ENCODE results near the gene FRS3.

The FRS3 gene

DNA sequence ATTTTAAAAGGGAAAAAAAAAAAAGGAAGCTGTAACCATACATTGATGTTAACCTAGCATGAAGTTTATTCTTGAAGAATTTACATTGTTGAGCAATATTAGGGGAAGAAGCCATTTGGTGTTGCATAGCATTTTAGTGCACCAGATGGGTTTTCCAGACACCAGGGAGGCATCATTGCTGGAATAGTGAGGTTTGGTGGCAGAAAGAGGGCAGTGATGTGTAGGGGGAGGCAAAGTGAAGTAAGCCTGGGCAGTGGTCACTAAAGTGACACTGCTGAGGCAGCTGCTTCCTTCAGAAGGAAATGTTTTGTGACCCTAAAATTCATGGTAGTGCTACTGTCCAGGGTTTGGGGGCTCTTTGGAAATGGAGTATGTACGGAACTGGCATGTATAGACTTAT, 10.3 kb upstream of the FRS3 start:
- no peak for DNase-seq

DNA sequence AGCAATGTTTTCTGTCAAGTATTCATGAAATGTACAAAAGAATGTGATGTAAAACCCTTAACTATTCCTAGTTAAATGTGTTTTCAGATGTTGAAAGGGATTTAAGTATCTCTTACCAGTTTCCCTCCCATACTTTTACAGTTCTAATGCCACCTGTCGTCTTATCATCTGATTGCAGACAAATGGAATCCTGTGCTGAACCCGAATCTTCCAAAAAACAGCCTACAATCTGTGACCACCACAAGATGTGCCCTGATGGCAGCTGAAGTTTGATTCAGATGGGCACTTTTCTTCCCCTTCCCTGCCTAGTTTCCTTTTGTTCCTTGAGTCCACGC, 9.7 kb upstream of the FRS3 start:
- no peak for DNase-seq

DNA sequence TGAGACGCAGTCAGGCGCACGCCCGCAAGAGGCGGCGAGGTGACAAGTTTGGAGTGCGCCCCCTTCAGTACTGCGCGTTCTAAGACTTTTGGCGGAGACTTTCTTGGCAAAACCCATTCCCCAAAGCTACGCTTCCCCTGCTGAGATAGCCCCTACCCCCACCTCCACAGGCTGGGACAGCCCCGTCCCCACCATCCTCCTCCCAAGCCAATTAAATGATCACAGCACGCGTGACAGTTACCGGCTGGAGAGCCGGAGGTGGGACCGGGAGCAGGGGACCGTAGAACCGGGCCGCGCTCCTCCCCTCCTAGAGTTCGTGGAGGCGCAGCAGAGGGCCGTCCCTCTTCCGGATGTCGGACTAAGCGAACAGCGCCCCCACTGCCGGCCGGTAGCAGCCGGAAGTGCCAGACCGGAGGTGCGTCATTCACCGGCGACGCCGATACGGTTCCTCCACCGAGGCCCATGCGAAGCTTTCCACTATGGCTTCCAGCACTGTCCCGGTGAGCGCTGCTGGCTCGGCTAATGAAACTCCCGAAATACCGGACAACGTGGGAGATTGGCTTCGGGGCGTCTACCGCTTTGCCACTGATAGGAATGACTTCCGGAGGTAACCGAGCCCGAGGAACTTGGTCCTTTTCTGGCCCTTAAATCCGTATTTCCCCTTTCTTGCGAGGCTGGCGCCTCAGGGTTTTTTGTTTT, 7.7 kb upstream of the FRS3 start, which contains the start of gene TOMM6:
TOMM6 (plus strand) TSS at position 476 of the 699 bp plus-strand sequence; CDS start at position 480, 4 bp downstream.
- peak; percentile 89 to 90 for DNase-seq

DNA sequence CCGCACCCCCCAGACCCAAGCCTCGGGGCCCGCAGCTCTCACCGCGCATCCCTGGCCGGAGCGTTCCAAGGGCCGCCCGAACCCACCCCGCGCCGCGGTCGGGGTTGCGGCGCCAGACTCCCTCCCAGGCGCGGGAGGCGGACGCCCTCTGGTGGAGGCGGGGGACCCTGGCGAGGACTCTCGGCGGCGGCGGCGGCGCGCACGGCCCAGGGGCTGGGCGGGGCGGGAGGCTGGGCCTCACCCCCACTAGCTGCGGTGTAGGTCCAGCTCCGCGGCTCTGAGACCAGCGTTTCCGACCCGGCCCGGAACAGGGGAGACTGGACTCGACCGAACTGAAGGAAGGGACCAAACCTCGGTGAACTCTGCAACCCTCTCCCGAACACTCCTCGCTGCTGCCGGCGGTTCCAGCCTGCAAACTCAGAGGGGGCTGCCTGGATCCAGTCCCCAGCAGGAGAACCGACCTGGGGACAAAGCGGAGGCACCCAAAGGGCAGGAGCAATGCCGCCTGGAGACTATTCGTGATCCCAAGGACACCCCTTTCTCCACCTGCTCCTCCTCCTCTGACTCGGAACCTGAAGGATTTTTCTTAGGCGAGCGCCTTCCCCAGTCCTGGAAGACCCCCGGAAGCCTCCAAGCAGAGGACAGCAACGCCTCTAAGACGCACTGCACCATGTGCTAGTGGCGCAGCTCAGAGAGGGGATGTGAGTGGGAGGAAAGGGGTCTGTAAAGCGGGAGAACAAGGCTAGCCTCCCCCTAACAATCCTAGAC, 6.9 kb upstream of the FRS3 start:
- DNase-seq, result peak; percentile 11 to 60

DNA sequence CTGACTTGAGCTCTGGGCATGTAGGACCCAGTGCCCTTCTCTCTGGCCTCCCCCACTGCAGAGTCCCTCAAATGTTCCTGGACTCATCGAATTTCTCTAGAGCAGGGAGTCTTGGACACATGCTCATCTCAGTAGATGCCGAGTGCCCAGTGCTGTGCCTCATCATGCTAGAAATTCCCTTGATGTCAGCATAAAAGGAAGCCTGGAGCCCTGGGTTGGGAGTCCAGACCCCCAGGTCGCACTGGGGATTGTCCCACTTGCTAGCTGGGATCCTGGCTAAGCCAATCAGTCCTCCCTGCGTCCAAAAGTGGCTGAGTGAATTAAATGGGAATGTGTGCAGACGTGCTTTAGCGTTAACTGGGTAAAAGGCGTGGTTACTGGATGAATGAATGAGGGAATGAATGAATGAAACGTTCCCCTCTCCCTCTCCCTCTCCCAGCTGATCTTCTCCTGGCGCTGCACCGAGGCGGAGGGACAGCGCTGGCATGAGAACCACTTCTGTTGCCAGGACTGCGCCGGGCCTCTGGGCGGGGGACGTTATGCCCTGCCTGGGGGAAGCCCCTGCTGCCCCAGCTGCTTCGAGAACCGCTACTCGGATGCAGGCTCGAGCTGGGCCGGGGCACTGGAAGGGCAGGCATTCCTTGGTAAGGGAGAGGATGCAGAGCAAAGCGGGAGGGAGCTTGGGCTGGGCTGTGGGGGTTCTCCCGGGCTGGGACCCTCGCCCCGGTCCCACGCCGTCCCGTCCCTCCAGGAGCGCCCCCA, 6.2 kb upstream of the FRS3 start:
- no peak for DNase-seq

DNA sequence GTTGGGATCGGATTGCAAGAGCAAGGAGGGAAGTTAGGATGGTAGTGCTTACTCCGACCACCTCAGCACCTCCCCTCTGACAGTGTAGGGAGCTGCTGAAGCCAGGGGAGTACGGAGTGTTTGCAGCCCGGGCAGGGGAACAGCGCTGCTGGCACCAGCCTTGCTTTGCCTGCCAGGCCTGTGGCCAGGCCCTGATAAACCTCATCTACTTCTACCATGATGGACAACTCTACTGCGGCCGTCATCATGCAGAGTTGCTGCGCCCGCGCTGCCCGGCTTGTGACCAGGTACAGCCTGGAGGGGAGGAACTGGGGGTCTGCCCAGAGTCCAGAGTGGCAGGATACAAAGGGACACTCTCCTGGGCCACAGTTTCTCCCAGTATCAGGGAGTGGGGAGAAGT, 5.6 kb upstream of the FRS3 start:
- no peak for DNase-seq

DNA sequence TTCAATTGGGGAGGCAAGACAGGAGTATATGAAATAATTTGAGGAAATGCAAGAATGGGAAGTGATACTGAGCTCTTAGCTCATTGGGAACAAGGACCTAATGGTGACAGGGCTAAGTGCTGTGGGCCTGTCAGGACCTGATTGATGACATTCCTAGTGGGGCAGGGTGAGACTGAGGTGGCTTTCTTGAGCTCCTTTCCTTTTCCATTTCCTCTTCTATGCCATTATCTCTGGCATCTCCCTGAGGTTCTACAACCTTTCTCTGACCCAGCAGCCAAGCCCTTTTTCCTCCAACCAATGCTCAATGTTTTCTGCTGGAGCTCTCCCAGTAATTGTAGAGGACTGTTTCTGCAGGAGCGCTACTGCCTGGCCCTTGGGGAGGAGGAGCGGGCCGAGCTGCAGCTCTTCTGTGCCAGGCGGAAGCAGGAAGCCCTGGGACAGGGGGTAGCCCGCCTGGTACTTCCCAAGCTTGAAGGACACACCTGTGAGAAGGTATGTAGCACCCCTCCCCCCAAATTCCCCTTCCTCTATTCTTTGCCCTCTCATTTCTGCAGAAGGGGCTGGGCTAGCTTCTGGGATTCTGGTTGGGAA, 5.0 kb upstream of the FRS3 start:
- no peak for DNase-seq

DNA sequence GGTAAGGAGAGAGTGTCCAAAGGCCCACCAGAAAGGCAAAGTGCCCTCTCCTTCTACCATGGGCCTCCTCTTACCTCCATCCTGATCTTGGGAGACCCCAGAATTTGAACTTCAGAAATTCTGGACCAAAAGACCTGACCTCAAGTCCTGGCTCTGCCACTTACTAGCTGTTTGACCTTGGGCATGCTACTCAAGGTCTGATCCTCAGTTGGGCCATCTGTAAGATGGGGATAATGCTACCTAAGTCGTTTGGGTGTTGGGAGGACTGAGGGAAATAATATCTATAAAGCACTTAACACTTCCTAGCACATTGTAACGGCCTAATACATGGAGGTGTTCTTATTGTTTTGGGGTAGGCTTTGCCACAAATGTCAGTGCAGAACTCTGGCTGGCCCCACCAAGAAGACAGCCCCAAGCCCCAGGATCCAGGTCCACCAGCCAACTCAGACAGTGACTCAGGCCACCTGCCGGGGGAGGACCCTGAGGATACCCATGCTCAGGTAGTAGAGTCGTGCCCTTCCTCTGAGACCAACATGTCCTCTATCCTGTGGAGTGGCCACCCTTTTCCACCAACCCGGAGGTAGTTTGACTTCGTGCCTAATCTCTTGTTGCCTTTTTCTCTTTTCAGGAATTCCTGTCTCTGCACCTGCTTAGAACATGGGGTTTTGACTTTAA, 3.5 kb upstream of the FRS3 start:
- no peak for DNase-seq

DNA sequence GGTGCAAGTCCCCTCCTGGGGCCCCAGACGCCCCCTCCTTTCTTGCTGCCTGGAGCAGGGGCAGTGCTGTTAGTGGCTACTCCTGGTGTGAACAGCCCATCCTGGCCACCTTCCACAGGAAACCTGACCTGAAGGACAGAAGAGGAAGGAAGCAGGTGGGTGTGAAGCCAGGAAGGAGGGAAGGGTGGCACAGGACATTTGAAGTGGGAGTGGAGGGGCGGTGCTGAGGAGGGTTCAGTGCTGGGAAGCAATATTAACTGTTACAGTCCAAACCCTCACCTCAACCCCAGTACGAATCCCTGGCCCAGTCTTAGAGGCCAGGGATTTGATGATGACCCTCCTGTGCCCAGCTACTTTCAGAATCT, 1.6 kb upstream of the FRS3 start:
- DNase-seq, result no peak

DNA sequence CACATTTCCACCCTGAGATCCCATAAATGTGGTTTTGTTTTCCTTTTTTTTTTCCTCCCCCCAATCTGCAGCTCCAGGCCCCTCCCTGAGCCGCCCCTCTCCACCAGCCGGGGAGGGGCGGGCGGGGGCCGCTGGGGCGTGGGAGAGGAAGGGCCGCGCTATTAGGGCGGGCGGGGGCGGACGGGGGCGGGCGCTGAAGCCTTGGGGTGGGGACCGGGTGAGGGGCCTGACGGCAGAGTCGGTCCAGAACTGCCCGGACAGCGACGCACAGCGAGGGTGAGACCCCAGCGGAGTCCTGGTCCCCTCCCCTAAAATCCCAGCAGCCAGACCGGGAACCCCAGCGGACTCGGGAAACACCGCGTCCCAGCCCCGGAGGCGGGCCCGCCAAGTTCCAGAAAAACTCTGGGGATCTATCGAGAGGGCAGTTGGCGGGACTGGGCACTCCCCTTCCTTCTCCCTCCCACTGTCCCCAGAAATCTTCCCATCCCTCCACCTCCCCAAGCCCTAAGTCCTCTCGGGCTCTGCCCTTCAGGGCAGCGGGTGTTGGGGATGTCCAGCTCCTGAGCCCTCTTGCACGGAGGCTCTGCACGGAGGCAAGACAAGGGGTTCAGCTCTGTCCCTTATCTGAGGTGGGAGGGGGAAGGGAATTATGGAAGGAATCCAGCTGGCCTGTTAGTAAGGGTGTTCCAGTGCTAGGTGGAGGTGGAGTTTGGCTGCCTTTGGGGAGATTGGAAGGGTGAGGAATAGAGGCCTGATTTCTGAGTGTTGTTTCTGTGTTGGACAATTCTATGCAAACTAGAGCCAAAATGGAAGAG, 1.1 kb upstream of the FRS3 start, which contains the start of gene PRICKLE4:
PRICKLE4 (plus strand) TSS at position 232 of the 815 bp plus-strand sequence. CDS start 2,692 bp downstream, outside the sequence.
- no peak for DNase-seq

DNA sequence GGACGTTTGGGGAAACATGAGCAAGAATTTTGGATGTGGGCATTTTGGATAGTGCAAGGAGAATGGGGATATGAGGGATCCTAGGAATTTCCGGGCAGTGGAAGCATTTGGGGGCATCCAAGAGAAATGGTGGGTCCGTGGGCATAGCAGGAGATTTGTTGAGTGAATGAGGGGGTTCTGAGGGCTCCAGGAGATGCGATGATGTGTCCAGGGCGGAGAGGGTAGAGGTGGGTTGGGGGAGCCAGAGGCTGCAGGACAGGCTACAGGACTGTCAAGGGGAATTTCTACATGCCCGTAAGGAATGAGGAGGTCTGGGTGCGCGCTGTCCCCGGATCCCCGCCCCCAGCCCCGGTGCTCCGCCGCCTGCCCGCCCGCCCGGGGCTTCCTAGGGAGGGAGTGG, 364 bp downstream of the FRS3 start:
- DNase-seq, result no peak

DNA sequence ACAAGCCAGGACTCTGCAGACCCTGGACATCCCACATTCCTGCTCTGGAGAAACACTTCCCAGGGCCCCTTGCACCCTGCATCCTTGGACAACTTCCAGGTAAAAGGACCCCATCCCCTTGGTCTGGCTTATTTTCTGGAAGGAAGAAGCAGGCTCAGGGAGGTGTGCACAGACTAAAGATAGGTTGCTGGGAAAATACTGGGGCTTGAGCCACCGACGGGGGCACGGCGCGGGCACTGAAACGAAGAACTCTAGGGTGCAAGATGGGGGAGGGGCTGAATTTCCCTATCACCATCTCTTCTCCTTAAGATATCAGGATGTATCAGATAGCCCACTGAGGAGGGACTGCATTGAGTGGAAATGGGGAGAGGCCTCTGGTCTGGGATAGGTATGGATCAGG, 805 bp downstream of the FRS3 start:
- no peak for DNase-seq

DNA sequence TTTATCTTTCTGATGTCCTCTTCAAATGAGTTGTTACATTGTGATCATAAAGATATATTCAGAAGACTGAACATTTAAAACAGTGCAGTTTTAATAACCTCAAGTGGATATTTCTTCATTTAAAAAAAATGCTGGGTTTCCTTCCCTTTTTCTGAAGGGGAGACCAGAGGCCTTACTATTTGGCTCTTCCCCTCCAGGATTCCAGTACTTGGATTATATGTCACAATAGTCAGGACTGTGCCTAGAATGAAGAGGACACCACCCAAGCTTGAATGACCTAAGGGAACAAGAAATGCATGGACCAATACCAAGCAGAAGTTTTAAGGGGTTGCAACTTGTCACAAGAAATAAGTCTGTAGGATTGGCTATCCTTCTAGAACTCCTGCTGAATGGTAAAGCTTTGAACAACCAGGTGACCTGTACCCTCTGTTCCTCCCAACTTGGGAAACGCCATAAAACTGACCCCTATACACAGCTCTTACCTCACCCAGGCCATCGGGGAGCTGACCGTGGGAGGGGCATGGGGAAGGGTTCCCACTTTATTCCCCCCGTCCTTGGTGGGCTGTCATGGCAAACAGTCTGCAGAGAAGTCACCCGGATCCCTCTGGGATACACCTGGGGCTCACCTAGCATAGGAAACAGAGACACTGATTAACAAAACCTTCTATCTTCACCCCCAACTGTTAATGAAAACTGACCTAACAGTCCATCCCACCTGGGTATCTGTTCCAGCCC, 2.0 kb downstream of the FRS3 start:
- peak in 1 of 2 donors; percentile 8 for DNase-seq

DNA sequence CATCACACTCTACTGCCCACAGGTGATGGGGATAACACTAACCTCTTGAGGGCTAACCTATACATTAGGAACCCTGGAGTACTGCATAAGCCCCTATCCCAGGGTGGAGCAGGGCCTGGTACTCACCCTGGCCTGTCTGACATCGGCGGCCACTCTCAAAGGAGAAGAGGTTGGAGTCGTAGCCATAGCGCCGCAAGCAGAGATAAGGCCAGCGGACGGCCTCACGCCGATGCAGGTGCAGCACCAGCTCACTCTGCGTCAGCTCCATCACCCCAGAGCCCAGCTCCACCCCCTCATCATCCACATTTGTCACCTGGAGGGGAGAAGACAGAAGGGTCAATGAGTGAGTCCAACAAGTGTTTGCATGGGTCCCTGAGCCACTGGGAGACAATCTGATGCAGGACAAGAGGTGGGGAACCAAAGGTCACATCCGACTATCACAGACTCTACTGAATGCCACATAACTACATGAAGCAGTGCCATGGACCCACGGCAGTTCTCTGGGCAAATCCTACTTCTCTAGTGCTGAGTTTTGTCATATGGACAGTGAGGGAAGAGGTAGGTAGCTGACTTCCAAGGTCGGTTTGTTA, 4.3 kb downstream of the FRS3 start:
- no peak for DNase-seq

DNA sequence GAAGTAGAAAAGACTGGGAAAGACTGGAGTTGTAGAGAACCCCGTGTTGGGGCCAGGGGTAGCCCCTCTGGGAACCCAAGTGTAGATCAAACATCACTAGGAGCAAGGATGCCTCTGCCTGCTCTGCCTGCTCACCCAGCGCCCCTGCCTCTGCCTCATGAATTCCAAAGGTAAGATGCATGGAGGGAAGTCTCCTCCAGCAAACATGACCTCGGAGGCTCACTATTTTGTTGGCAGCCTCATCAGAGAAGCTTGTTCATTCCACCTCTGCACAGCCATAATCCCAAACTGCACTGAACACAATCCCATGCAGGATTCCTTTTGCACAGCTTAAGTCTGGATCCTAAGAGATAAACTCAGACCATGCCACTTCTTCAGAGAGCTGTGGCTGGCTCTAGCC, 4.9 kb downstream of the FRS3 start:
- DNase-seq, result no peak

DNA sequence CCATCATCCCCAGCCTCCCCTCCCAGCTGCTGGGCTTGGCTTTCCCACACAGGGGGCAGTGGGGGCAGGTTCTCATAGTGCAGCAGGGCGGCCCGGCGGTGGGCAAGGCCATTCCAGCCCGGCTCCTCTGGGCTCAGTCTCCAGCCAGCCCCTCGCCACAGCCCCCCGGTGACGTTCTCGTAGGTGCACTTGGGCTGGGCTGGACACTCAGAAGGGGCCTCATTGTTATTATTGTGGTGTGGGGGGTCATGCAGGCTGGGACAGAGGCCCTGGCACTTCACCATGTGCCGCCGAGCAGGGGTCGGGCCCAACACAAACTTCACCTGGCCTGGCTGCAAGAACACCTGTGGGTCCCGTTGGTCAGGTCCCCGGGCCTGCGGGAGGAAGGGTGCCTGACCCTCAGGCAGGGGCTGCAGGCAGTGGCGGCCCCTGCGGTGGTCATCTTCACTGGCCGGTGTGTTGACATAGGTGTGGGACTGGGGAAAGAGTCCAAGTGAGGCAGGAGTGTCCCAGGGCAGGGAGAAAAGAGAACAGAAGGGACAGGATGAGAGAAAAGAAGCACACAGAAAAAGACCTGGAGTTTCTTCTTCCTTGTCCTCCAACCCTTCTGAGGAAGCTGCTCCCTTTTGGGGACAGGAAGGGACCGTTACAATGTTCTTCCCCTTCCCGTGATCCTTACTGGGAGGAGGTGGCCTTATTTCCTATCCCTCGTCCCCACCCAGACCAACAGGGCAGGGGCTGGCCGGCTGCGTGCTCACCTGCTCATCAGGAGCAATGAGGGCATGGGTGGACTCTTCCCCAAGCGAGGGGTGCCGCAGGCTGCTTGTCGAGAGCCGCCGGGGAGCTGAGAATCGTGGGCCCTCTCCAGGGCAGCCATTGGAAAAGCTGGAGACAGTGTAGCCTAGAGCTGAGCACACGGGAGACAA, 8.4 kb downstream of the FRS3 start:
- DNase-seq, result no peak

DNA sequence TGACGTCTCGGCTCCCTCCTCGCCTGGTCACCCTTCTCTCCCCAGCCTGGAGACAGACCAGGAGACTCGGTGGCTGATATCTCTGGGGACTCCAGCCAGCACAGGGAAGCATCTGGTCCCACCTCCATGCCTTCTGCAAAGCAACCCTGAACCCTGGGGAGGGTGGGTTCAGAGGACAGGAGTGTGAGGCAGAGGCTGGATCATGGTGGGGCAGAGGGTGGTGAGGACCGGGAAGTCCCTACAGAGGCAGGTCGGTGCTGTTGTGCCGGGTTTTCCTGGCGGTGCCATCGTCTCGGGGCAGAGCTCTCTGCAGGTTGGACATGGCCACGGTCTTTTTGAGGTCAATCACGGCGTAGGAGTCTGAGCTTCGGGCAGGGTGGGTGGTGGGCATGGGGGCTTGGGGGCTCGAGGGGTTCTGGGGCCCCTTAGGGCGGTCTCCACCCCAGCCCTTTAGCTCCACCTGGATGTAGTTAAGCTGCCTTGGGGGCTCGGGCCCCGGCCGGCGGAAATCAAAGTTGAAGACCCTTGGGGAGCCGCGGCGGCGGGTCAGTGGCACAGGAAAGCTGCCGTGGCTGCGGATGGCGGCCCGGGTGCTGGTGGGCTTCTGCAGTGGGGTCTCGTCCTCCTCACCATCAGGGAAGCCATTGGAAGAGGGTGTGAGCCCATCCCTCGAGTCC, 9.2 kb downstream of the FRS3 start:
- no peak for DNase-seq

DNA sequence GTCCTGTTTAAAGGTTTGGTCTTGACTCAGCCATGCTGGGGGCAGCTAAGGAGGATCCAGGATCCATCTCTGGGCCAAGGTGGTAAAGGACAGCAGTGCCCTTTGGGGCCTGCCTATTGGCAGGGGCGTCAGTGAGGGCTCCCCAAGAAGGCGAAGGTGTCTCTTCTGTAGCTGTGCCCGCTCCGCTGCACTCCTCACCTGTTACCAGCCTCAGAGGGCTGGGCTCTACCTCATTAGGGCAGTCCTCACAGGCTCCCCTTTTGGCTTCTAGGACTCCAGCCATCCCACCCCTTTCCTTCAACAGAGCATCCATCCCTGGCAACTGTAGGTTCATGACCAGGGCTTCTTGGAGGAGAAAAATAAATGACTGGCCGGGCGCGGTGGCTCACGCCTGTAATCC, 10.3 kb downstream of the FRS3 start:
- DNase-seq, result no peak

All from bone marrow (tissue), 2 donors.